H1 (cell line): ENCODE results near the gene CAVIN1.

Experiments used
- KDM1A ChIP-seq: fragments of 200-600, 300-600 bp; sonication (generic); IDR thresholded peaks from 2 replicates; pipeline ENCODE4 v1.7.1; 2016; ENCODE audit warnings: mild to moderate bottlenecking, low read length, borderline replicate concordance
- RAD21 ChIP-seq, 2 experiments: IDR thresholded peaks in 1 of 2; conservative IDR thresholded peaks in 1 of 2; 2 replicates each; pipeline ENCODE4 v1.6.1; 2011; ENCODE audit warnings: low read depth in 2 of 2, low read length in 2 of 2, improper control_type of control experiment in 1 of 2, inconsistent platforms in 1 of 2, mild to moderate bottlenecking in 1 of 2, moderate library complexity in 1 of 2
- SIN3A ChIP-seq, 2 experiments: IDR thresholded peaks in 1 of 2; conservative IDR thresholded peaks in 1 of 2; 2 replicates each; pipeline ENCODE4 v1.6.1; 2011 to 2012; ENCODE audit warnings: low read length in 2 of 2, improper control_type of control experiment in 1 of 2, low read depth in 1 of 2, mild to moderate bottlenecking in 1 of 2
- TF ChIP-seq, protein P1 (sequence below), 3 experiments: IDR thresholded peaks; 1 replicate in 2 of 3; 2 replicates in 1 of 3; pipeline versions ENCODE4 v1.5.1 to v1.6.1; 2011; ENCODE audit warnings: low read length in 3 of 3, mild to moderate bottlenecking in 3 of 3, inconsistent platforms in 2 of 3, low read depth in 1 of 3, moderate library complexity in 1 of 3; ENCODE audit not compliant: insufficient read depth in 1 of 3; ENCODE audit errors: control extremely low read depth in 1 of 3

DNA sequence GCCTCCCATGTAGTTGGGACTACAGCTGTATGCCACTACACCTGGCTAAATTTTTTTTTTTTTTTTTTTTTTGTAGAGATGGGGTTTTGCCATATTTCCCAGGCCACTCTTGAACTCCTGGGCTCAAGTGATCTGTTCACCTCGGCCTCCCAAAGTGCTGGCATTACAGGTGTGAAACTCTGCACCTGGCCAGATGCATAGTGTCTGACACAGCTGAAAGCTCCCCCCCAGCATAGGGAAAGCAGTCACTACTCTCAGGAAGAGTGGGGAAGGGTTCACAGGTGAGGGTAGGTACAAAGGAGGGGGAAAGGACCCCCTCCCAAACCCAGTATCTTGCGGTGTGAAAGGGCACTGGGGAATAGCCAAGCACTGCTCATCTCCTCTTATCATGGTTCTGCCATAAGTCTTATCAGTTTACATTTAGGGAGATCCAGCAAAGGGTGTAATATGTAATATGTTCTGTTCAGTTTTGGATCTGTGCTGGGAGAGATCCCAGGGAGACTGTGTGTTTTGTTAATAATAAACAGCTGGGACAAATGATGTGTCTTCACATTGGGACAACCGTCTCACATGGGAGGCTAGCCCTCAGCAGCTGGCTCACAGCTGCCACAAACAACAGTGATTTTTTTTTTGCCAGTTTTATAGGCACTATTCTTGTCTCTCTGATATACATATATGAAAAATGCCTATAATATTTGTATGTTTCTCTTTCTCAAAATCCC lies 6.8 kb upstream of the CAVIN1 start:
- TF ChIP-seq, protein P1, sequence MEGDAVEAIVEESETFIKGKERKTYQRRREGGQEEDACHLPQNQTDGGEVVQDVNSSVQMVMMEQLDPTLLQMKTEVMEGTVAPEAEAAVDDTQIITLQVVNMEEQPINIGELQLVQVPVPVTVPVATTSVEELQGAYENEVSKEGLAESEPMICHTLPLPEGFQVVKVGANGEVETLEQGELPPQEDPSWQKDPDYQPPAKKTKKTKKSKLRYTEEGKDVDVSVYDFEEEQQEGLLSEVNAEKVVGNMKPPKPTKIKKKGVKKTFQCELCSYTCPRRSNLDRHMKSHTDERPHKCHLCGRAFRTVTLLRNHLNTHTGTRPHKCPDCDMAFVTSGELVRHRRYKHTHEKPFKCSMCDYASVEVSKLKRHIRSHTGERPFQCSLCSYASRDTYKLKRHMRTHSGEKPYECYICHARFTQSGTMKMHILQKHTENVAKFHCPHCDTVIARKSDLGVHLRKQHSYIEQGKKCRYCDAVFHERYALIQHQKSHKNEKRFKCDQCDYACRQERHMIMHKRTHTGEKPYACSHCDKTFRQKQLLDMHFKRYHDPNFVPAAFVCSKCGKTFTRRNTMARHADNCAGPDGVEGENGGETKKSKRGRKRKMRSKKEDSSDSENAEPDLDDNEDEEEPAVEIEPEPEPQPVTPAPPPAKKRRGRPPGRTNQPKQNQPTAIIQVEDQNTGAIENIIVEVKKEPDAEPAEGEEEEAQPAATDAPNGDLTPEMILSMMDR (IDR thresholded peaks at IDR 0.05; ENCODE audit: control extremely low read depth in 1 of 3, insufficient read depth in 1 of 3, low read depth in 1 of 3, low read length in 3 of 3), result no peak
- TF ChIP-seq SIN3A (conservative IDR thresholded peaks at IDR 0.05 in 1 of 2, IDR thresholded peaks at IDR 0.05 in 1 of 2; ENCODE audit: low read depth in 1 of 2, low read length in 2 of 2) (no peak), RAD21 (IDR thresholded peaks at IDR 0.05 in 1 of 2, conservative IDR thresholded peaks at IDR 0.05 in 1 of 2; ENCODE audit: low read depth in 2 of 2, low read length in 2 of 2) (no peak), KDM1A (no peak)
